Endometrial microvascular endothelial cells (primary cell): ENCODE results near the gene AIRE. TPM values are rescaled to one million over a fixed set of nuclear protein-coding genes. Genes with fewer than 3 reads are reported as not detected.

Source experiments
- in situ Hi-C: cut with HindIII; loops from 2 replicates; pipeline ENCODE4 v1.10.0; 2017; ENCODE audit warnings: low sequenced_read_pairs, low pct_unique_long_range_greater_than_20kb; ENCODE audit errors: inconsistent ontology term
- total RNA-seq: library from RNA; depleted of rRNA; stranded (reverse); fragments of >200 nt; gene quantifications from one replicate; pipeline ENCODE4 v1.2.3, GENCODE V29; 2015; ENCODE audit errors: inconsistent ontology term

Gene AIRE
- total RNA-seq, 1 donor from 2014 or later: not detected

DNA sequence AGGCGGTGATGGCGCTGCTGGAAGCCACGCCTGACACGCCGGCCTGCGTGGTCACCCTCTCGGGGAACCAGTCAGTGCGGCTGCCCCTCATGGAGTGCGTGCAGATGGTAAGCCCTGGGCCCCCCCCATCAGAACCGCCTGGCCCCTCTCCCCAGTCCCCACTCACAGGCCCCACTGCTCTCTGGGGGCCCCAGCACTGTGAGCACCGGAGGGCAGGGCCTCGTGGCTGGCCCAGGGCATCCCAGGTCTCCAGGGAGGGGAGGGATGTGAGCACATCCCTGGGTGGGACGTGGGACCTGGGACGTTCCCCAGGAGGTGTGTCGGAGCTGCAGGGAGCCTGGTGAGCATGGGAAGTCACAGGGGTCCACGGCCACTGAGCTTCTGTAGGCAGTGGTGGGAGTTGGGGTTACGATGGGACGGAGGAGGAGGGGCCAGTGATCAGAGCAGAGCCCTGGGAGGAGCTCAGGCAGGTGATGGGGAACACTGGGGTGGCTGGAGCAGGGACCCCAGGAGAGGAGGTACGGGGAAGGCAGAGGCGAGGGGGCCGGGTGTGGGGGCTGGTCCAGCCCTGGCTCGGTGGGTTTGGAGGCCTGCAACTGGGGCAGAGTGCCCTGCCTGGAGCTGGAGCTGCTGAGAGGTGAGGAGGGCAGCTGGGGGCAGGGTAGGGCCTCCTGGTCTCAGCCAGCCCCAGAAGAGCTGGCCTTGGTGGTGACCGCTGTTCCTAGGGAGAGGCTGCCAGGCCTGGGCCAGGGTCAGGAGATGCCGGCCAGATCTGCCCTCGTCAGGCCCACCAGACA lies 33.0 kb downstream of the AIRE start:
- in situ Hi-C loops: no loop called here

DNA sequence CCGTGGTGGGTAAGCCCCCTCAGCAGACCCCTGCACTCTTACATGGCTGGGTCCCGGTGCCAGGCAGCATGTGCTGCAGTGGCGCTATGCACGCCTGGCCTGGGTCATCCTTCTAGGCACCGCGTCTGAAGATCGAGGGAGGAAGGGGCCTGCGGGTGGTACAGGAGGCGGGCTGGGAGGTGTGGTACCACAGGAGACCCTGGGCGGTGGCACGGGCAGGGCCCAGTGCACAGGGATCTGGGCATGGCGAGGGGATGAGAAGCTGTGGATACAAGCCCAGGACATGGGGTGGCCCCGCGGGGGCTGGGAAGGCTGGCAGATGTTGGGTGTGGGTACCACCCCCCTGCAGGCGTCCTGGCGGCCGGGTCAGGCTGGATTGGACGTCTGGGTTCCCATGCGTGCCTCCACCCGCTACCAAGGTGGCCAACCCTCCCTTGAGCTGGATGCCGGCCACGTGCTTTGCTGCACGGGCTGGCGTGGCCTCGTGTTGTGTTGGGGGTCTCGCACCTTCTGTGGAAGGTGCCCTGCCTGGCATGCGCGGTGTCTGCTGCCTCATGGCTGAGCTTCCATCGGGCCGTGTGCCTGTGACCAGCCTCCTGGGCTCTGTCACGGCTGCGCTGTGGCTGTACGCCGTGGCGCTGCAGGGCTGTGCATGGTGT lies 33.9 kb downstream of the AIRE start:
- in situ Hi-C loops: no loop called here

DNA sequence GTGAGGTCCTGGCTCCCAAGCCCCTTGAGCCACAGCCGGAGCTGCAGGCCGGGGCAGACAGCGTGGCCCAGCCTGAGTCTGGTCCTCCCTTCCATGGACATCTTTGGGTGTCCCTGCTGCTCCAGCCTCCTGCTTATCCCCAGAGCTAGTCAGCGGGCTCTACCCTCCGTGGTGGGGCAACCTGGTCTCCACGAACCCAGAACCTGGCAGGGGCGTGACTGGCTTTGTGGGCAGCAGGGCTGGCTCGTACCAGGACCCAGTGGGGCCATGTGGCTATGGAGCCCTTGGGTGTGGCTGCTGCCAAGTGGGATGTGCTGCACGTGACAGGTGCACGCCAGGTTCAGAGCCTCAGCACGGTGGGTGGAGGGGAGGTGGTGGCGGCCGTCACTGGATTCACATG lies 35.2 kb downstream of the AIRE start:
- in situ Hi-C loops: no loop called here

DNA sequence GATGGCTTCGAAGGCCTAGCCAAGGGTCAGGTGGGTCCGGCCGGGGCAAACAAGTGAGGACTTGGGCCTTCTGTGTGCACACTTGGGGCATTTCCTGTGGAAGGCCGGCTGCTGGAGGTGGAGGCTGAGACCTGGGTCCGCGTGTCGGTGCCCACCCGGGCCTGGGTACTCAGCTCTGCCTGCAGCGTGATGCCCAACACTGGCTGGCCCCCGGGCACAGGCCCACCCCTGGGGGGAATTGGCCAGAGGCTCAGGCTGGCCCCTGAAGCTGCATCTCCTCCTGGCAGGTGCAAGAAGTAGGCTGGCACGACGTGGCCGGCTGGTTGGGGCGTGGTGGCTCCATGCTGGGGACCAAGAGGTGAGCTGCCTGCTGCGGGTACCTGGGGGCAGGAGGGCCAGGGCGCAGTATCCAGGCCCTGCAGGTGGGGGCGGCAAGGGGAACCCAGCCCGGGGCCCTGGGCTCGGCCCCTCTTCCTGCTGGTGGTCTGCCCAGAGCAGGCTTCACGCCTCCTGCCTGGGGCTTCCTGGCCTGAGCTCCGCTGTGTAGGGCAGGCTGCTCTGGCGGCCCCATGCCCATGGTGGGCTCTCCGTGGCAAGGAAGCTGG lies 36.3 kb downstream of the AIRE start:
- in situ Hi-C loops: no loop called here

DNA sequence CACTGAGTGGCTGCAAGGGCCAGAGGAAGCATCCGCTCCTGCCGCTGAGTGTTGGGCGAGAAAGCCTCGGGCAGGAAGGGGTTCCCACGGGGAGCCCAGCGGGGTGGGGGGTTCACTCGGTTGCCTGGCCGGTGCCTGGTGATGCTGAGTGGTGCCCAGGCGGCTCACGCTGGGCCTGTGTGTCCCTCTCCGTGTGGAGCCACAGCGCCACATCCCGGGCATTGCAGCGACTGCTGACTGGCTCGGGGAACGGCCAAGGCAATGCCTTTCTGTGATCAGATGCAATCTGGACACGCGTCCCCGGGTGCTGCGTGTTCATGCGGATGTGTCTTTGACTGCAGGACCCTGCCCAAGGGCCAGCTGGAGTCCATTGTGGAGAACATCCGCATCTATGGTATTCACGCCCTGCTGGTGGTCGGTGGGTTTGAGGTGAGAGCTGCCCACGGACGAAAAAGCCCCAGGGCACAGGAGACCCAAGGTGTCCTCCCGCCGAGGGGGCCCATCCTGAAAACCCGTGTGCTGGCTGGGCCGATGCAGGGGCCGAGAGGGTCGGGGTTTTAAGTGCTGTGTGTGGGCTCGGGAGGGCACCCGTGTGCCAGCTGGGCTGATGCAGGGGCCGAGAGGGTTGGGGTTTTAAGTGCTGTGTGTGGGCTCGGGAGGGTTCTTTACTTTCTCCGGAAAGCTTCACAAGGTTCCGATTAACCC lies 37.1 kb downstream of the AIRE start:
- in situ Hi-C loops: no loop called here

DNA sequence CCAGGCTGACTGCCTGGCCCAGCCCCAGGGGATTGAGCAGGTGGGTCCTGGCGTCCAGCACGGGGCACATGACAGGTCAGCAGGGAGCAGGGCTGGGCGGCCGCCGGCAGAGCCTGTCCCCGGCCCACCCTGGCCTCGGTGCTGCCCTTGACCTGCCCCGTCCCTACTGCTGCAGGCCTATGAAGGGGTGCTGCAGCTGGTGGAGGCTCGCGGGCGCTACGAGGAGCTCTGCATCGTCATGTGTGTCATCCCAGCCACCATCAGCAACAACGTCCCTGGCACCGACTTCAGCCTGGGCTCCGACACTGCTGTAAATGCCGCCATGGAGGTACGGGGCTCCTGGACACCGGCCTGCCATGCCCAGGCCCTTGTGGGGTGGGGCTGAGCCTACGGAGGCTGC lies 37.9 kb downstream of the AIRE start:
- in situ Hi-C loops: no loop called here

DNA sequence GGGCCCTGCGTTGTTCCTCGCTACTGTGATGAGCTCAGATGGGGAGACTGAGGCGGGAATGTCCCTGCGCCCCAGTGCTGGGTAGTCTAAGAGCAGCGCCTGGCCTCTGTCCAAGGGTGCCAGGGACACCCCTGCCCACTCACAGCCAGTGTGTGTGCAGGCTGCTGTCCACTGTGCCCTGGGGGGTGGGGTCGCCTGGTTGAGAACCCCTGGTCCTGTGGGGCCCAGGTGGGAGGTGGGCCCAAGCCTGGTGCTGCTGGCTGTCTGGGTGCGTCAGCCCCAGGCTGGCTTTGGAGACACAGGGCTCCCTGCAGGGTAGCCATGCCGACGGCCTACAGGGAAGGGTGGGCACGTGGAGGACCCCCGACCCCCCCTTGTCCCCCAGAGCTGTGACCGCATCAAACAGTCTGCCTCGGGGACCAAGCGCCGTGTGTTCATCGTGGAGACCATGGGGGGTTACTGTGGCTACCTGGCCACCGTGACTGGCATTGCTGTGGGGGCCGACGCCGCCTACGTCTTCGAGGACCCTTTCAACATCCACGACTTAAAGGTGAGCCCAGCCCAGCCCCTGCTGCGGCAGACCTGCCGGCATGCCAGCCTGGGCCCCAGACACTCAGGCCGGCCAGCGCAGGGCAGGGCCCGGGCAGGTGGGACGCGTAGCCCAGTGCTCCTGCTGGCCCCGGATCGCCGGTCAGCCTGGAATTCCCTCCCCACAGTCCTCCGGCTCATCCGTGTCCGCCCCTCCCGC lies 38.6 kb downstream of the AIRE start:
- in situ Hi-C loops: no loop called here

DNA sequence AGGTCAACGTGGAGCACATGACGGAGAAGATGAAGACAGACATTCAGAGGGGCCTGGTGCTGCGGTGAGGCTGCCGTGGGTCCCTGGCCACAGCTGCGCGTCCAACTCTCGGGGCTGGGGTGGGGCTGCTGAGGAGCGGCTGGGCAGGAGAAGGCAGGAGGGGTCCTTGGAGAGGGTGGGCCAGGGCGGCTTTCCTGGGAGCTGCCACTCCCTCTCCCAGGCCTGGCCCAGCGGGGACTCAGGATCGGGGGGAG lies 39.1 kb downstream of the AIRE start:
- in situ Hi-C loops: no loop called here

DNA sequence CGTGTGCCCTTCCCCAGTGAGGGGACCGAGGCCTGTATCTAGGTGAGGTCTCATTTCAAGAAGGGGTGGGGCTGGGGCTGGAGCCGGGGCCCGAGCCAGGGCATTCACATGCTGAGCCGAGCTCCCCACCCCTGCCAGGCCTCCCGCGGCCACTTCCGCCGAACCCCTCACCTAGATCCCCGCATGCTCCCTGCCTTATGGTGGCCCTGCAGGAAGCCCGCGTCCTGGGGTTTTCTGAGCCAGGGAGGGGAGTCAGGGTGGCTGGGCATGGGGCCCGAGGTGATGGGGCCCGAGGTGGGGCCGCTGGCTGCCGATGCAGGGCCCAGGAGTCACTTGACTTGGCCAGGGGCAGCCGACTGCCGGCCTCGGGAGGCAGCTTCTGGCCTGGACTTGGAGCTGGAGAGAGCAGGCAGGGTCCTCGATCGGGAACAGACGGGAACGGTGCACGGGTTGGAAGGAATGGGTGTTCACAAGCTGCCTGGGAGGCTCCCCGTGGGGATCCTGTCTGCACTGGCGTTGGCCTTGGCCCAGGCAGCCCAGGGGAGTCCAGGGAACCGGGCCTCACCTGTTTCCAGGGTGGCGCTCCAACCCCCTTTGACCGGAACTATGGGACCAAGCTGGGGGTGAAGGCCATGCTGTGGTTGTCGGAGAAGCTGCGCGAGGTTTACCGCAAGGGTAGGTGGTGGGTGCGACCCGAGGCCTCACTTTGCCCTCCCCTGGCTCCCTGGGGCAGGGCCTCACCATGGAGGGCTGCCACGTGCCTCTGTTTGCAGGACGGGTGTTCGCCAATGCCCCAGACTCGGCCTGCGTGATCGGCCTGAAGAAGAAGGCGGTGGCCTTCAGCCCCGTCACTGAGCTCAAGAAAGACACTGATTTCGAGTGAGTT lies 40.0 kb downstream of the AIRE start:
- in situ Hi-C loops: no loop called here

DNA sequence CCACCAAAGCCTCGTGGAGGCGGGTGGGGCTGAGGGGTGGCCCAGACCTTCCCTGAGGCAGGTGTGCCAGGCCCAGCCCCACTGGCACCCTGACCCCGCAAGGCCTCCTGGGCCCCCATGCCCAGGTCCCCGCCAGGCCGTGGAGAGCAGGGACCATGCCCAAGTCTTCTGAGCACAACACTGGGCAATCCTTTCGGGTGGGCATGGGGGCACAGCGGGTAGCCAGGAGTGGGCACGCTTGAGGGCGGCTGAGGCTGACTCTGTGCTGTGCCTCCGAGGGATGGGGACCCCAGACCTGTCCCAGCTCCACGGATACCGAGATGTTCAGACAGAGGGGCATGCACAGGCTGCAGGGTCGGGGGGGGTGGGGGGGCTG lies 40.6 kb downstream of the AIRE start:
- in situ Hi-C loops: no loop called here

DNA sequence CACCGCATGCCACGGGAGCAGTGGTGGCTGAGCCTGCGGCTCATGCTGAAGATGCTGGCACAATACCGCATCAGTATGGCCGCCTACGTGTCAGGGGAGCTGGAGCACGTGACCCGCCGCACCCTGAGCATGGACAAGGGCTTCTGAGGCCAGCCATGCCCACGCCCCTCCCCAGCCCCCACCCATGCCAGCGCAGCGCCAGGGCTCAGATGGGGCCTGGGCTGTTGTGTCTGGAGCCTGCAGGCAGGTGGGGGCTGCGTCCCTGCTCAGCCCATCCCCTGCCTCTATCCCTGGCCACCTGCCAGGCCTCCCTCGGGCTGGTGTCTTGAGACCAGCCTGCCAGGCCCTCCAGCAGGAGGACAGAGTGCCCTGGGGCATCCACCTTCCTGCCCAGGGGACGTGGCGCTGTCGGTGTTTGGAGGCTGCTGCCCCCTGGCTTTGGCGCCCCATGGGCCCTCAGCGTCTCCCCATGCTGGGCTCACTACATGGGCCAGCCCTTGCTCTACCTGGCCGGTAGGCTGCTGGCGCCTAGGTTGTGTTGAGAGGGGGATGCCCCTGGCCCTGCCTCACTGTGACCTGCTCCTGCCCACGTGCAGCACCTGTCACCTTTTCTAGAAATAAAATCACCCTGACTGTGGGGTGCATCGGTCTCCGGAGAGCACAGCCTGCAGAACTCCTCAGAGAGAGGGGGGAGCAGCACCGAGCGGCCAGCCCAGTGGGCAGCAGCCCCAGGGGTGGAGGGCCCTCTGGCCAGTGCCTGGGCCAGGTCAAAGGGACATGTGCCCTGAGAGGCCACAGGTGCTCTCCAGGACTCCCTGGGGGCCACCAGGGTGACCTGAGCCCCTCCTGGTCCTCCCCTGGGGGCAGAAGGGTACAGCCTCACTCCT lies 41.3 kb downstream of the AIRE start:
- in situ Hi-C loops: no loop called here

DNA sequence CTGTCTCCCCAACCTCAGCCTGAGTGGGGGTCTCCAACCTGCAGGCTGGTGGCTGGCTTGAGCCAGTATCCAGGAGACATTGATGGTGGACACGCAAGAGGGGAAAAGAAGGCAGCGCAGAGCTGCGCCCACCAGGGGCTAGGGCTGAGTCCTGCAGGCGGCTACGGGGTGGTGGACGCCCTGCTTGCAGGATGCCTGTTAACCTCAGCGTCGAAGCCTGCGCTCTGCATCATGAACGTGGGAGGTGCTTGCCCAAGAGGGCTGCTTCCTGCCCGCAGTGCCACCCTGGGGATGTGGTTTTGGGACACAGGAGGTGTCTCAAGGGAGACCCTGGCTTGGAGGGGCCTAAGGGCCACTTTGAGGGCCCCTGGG lies 41.9 kb downstream of the AIRE start:
- in situ Hi-C loops: no loop called here

DNA sequence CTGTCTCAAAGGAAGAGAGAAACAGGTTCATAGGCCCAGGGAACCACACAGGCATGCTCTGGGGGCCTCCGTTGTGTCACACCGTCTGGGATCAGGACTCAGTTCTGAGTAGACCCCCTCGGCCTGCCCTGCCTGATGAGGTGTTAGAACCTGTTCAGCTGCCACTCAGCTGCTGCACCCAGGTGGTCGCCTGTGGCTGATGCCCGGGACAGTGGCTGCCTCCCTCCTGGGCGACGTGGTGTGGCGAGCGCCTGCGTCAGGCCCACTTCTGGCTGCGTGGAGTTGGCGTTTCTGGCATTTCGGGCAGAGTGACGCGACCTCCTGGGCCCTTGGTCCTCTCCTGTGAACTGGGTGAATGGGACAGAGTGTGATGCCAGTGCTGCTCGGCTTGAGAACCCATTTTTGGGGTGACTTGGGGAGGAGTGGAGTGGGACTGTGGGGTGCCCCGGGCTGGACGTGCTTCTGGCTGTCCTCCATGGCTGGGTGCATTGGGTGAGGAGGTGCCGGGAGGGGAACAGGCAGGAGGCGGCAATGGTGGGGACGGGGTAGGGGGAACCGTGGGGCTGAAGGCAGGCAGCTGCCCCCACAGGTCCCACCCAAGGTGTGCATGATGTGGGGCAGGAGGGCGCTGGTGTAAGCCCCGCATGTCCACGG lies 42.7 kb downstream of the AIRE start:
- in situ Hi-C loops: no loop called here

DNA sequence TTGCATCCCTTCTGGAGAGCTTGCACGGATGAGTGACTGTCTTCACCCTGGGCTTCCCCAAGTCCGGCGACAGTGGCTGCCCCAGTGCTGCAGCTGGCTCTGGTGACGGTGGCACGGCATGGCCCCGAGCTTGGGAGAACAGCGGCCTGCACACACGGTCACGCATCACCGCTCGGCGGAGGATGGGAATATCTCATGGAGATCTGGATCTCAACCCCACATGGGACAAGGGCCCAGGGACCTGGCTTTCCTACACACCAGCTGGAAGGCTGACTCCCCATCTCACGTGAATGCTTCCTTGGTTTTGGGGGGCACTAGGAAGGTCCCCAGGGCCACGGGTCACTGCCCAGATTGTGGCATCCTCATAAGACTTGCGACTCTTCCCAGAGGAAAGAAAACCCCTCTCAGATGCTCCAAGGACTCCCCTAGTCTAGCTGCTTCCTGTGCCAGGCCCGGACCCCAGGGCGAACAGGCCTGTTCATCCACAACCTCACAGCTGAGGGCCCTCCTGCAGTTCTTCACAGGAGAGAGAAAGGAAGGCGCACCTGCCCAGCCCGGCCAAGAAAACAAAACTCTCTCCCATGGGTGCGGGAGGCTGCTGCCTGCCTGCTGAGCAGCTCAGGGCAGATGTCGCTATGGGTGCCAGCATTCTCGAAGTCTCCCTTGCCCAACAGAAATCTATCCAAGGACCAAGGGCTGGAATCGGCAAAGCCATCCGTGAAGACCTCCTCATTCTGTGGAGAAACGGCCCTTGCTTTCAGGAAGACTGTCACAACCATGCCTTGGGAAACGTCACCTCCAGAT lies 43.6 kb downstream of the AIRE start:
- in situ Hi-C loops: no loop called here

DNA sequence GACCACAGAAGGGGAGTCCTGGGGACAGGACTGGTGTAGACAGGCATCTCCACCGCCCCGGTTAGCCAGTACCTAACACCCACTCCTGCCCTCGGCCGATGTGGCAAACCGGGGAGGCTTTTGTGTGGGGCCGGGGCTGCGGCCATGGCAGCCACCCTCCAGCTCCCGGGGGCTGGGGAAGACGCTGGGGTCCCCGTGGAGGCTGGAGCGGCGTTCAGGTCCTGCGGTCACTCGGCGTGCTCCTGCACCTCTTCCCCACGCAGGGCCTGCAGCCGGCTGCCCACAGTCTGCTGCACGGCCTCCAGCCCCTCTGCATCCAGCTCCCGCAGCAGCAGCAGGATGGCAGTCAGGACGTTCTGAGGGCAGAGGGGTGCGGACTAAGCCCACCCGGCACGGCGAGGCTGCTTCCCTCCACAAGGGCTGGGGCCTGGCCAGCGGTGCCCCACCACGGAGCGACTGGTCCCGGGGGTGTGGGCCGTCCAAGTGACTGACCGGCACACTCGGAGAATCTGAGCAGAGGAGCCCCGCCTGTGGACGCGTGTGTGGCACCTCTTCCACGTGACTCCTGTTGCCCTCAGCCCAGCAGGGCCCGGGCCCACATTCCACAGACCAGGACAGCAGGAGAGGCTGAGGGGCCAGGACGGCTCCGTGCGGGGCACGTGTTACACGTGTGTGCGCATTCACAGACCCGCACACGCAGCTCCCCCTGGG lies 44.5 kb downstream of the AIRE start:
- in situ Hi-C loops: no loop called here

DNA sequence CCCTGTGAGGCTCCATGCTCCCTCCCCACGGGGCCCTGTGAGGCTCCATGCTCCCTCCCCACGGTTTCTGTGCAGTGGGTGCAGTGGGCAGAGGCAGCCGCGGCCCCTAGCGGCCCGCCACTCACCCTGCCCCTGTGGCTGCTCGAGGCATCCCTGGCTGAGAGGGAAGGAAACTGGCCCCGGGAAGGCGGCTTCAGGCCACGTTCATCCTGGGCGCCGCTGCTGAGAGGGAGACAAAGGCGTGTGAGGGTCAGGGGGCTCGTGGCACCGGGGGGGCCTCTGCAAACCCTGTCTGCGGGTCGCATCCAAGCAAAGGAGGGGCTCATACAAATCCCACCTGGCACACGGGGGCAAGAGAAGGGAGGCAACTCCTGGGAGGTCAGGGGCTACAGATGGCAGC lies 45.0 kb downstream of the AIRE start:
- in situ Hi-C loops: no loop called here
